Measurements from ENCODE around the gene DNAI1.

Gene DNAI1

DNA sequence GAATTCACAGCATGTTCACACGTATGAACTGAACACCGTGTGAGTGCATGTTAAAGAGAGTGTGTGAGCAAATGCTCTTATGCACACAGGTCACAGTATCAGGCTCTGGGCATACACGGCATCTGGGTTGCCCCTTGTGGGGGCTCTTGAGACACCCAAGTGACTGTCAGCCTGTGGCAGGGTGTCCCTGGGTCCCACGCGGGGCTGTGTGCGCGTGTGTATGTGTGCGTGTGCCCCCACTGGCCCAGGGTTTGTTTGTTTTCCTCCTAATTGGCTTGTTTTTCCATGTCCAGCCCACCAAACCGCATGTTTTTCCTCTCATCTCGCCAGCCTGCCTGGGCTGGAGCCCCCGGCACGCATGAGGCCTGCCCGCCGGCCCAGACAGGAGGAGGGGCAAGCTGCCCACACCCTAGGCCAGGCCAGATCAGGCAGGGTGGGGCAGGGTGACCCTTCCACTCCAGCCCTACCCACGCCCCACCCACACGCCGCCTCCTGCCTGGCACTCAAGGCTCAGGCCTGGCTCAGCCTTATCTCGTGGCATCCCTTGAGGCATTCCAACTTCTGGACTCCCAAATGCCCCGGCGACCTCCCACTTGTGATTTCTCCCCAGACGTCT lies 102.1 kb downstream of the DNAI1 start:
- no peak for DNase-seq

DNA sequence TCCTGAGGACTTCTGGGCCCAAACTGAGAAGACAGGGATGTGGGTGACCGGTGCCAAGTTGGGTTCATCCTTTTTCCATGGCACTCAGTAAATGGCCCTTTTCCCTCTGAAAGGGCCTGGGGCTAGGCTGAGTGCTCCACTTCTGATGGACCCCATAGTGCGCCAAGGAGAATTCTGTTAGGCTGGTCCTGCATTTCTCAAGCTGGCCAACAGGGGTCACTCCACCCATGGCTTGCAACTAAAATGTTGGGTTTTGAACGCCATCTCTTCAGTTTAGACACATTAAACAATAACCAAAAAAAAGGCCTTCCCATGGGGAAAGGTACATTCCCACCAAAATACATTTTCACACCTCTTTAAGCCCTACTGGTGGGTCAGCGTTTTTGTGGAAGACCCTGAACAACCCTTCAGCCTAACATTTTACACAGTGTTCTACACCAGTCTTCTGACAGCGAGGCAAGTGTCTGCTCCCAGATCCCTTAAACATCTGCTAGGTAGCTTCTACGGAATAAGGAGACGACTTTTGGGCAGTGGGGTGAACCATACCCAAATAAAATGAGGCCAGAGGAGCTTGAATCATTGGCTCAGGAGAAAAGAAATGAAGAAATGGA lies 103.6 kb downstream of the DNAI1 start:
- DNase-seq = no peak

DNA sequence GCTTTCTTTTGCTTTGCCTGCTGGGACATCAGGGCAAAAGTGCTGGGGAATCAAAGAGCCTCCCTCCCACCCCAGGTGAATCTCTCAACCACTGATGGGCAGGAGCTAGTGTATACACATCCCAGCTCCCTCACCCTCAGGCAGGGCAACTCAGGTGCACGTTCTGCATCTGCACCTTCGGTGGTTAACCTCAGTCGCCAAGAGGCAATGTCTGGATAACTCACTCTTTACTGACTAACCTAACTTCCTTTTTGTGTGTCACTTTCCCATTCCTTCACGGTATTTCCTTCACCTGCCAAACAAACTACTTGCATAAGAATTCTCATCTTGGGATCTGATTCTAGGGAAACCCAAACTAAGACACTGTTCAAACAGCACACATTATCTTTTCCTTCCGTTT lies 104.7 kb downstream of the DNAI1 start:
- no peak for DNase-seq

DNA sequence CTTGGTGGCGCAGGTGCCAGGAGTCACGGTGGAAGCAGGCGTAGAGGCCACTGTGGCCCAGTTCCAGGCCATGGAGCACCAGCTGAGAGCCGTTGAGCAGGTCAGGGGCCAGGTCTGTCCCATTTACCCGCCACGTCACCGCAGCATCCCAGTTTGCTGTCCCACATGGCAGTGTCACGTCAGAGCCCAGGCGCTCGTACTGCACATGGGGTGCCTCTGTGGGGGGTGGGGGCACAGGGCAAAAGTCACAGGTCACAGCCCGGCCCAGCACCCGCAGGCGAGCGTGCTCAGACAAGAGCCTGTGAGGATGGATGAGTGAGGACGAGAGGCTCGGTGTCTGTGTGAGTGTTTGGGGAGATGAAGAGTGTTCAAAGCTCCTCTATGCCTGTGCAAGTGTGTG lies 106.0 kb downstream of the DNAI1 start:
- no peak for DNase-seq

DNA sequence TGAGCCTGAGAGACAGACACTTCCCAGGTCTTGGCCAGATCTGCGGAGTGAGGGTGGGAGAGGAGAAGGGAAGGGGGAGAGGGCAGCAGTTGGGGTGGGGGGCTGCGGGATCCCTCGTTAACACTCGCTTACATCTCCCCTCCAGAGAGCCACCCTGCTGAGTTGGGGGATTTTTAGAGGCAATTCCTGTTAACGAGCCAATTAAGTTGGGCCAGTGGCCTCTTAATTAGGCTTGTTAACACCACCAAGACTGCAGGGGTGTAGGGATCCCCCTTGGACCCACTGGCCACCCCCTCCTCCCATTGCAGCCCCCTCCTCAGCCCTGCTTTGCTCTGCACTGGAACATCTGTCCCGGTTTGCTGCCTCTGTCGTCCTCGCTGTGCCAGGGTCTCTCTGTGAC lies 107.3 kb downstream of the DNAI1 start:
- DNase-seq = no peak

DNA sequence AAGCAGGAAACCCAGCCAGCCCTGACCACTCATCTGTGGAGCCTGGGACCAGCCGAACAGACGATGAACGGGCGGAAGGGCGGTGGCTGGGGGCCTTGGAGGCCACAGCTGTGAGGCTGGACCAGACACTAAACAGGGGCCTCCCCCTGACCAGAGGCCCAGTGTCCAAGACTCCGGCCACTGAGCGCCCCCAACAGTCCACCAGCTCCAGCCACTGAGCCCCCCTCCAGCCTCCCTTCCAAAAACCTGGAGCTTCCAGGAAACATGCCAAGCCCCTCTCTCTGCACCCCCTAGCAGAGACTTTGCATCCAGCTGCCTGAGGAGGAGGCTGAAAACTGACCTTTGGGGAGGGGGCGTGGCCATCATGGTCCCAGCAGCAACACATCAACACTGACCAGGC lies 107.7 kb downstream of the DNAI1 start:
- DNase-seq = no peak

DNA sequence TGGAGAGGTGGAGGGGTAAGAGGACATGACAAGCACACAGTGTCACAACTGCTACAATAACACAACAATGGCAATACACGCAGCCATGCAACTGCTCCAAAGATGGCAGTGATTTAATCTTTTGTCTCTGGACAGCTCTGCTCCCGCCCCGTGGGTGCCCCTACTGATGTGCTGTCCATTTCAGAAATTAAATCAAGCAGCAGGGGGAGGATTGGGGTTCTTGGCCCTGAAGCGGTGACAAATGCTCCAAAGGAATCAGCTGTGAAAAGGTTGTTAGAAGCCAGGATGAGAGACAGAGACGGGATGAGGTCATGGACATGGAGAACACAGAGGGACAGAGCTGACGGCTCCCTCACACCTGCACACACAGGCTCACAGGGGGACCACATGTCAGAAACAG lies 108.4 kb downstream of the DNAI1 start:
- DNase-seq = no peak

DNA sequence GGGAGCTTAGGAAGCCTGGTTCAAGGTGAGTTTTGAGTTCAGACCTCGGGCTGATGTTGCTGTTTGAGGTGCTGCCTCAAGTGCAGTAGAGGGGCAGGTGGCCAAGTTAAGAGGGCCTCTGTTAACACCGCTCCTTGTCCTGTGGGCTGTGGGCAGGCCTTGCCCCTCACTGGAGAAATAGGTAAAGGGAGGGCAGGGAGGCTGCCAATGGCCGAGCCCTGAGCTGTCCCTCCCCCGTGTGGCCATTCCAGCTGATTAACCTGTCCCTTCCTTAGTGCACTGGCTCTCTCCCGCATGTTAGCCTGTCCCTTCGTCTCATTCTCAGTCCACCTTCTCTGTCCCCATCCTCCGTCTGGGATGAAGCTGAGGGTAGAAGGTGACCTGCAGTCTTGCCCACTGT lies 109.5 kb downstream of the DNAI1 start:
- DNase-seq = no peak

DNA sequence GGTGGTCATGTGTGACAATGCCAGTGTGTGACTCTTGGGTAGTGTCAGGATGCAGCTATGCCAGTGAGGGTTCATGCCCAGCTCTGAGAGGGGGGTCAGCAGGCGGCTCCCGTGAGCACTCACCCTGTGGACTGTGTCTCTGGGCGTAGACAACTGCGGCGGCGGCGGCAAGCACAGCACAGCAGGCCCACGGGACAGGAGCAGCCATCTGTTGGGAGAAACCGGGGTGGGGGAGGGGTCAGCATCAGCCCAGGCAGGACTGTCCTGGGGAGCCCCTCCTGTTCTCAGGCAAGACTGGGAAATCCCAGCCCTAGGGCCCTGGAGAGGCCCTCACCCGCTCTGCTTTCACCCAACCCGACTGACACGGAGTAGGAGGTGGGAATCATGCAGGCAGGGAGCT lies 110.2 kb downstream of the DNAI1 start:
- no peak for DNase-seq

DNA sequence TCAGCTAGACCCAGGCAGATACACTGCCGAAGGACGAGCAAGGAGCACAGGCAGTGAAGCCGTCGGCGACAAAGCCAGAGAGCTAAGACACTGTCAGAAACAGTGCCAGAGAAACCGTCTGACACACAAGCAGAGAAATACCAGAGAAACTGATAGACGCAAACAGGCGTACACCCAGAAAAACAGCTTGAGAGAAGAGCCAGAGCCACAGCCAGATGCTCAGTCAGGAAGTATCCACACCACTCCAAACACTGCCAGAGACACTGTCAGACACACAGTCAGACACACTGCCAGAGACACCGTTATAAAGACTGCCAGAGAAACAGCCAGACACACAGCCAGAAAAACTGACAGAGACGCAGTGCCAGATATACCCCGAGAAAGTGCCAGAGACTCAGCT lies 111.8 kb downstream of the DNAI1 start:
- DNase-seq = no peak

All from RPMI8226 (cell line).